Vagina (tissue), 2 donors: ENCODE measurements around the gene RALBP1.

Experiments used
- CTCF ChIP-seq, 3 experiments: fragments of 450-650 bp in 2 of 3; fragments of 200-600 bp in 1 of 3; sonication (generic) in 1 of 3; IDR thresholded peaks; one replicate each; pipeline ENCODE4 v1.5.1; 2017 to 2019; ENCODE audit warnings: antibody characterized with exemption in 3 of 3, mild to moderate bottlenecking in 2 of 3, moderate library complexity in 2 of 3
- POLR2A ChIP-seq, 2 donors: fragments of 450-650 bp; IDR thresholded peaks; one replicate each; pipeline ENCODE4 v1.6.1; 2017; ENCODE audit warnings: antibody characterized with exemption in 2 of 2, mild to moderate bottlenecking in 2 of 2, moderate library complexity in 2 of 2
- POLR2AphosphoS5 ChIP-seq, 2 donors: sonication (generic); formaldehyde crosslinking; IDR thresholded peaks; one replicate each; pipeline ENCODE4 v1.9.0; 2017; ENCODE audit warnings: antibody characterized with exemption in 2 of 2, mild to moderate bottlenecking in 2 of 2, low read depth in 1 of 2; ENCODE audit not compliant: insufficient read depth in 1 of 2

- TF ChIP-seq CTCF (IDR thresholded peaks at IDR 0.05) (no peak), POLR2AphosphoS5 (IDR thresholded peaks at IDR 0.05; ENCODE audit: insufficient read depth in 1 of 2, low read depth in 1 of 2) (no peak), POLR2A (IDR thresholded peaks at IDR 0.05) (no peak)
These were observed 71.2 kb downstream of the RALBP1 start for GRCh38 chr18:9546468-9546867.
